ENCODE results near the gene CCDC175.

DNA sequence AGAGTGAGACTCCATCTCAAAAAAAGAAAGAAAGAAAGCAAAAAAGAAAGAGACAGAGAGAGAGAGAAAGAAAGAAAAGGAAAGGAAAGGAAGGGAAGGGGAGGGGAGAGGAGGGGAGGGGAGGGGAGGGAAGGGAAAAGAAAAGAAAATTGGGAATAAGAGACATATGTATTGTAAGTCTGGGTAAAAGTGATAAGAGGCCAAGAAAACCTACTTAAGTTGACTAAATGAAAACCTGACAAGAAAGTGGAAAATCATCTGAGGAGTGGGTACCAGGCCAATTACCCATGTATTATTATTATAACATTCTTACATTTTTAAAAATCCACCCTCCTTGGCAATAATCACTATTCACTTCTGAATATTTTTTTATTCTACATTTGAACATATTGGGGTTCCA is 46.3 kb downstream of the CCDC175 start:
- TF ChIP-seq EZH2 (IDR thresholded peaks at IDR 0.05; ENCODE audit: borderline replicate concordance): no peak
- TF ChIP-seq, protein P1, sequence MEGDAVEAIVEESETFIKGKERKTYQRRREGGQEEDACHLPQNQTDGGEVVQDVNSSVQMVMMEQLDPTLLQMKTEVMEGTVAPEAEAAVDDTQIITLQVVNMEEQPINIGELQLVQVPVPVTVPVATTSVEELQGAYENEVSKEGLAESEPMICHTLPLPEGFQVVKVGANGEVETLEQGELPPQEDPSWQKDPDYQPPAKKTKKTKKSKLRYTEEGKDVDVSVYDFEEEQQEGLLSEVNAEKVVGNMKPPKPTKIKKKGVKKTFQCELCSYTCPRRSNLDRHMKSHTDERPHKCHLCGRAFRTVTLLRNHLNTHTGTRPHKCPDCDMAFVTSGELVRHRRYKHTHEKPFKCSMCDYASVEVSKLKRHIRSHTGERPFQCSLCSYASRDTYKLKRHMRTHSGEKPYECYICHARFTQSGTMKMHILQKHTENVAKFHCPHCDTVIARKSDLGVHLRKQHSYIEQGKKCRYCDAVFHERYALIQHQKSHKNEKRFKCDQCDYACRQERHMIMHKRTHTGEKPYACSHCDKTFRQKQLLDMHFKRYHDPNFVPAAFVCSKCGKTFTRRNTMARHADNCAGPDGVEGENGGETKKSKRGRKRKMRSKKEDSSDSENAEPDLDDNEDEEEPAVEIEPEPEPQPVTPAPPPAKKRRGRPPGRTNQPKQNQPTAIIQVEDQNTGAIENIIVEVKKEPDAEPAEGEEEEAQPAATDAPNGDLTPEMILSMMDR (IDR thresholded peaks at IDR 0.05; ENCODE audit: poor library complexity): no peak
- TF ChIP-seq EZH2phosphoT487 (IDR thresholded peaks at IDR 0.05; ENCODE audit: low read depth, severe bottlenecking, unreplicated experiment): no peak

Measured in hepatocyte (in vitro differentiated cells).